ENCODE measurements around the gene CBX6.

The CBX6 gene

DNA sequence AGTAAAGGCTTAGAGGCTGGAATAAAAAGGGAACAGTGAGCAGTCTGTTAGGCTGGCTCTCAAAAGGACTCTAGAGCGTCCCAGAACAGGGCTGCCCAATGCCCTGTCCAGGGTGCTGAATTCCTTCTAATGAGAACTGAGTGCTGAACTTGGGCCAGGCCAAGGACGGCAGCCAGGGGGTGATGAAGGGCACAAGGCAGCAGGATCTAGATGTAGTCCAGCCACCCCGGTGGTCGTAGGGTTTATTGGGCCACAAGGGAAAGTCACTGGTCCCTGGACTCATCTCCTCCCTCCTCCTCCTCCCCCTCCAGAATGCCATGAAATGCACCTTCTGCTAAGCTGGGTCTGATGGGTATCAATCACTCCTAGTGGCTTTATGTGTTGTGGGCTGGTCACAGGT, 47.4 kb downstream of the CBX6 start:
- Histone ChIP-seq H2AFZ (no peak overlapping the region), H3K9me3 (ENCODE audit: control insufficient read depth, low read length) (no peaks in the 10 kb centered on the region), H3K4me3 (ENCODE audit: low read depth, low read length) (no peak overlapping the region), H3K36me3 (ENCODE audit: control insufficient read depth, insufficient read depth, low read length) (no peaks in the 10 kb centered on the region), H3K79me2 (no peaks in the 10 kb centered on the region), H3K9ac (no peak overlapping the region), H3K4me1 (no peaks in the 10 kb centered on the region), H3K27me3 (ENCODE audit: control insufficient read depth, insufficient read depth, low read length) (no peaks in the 10 kb centered on the region), H3K4me2 (ENCODE audit: low read length) (no peak overlapping the region), H3K27ac (no peak overlapping the region)
- TF ChIP-seq, protein P1, sequence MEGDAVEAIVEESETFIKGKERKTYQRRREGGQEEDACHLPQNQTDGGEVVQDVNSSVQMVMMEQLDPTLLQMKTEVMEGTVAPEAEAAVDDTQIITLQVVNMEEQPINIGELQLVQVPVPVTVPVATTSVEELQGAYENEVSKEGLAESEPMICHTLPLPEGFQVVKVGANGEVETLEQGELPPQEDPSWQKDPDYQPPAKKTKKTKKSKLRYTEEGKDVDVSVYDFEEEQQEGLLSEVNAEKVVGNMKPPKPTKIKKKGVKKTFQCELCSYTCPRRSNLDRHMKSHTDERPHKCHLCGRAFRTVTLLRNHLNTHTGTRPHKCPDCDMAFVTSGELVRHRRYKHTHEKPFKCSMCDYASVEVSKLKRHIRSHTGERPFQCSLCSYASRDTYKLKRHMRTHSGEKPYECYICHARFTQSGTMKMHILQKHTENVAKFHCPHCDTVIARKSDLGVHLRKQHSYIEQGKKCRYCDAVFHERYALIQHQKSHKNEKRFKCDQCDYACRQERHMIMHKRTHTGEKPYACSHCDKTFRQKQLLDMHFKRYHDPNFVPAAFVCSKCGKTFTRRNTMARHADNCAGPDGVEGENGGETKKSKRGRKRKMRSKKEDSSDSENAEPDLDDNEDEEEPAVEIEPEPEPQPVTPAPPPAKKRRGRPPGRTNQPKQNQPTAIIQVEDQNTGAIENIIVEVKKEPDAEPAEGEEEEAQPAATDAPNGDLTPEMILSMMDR (IDR thresholded peaks at IDR 0.05) = no peak

DNA sequence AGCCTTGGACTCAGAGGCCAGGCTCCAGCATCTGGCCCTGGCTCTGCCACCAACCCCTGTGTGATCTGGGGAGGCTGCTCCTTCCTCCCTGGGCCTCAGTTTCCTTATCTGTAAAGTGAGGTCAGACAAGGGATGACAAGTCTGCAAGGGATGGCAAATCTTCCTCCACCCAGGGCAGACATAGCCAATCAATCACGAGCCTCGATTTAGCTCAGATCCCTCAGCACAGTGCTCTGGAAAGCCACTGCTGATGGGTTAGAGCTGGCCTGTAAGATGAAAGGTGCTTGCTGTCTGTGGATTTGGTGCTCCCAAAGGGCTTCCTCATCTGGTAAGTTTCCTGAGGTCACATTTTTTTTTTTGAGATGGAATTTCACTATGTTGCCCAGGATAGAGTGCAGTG, 48.4 kb downstream of the CBX6 start:
- Histone ChIP-seq H3K4me2 (ENCODE audit: low read length) (no peak overlapping the region), H3K4me1 (no peaks in the 10 kb centered on the region), H3K9ac (no peak overlapping the region), H3K9me3 (ENCODE audit: control insufficient read depth, low read length) (no peaks in the 10 kb centered on the region), H2AFZ (no peak overlapping the region), H3K79me2 (no peaks in the 10 kb centered on the region), H3K36me3 (ENCODE audit: control insufficient read depth, insufficient read depth, low read length) (no peaks in the 10 kb centered on the region), H3K27me3 (ENCODE audit: control insufficient read depth, insufficient read depth, low read length) (no peaks in the 10 kb centered on the region), H3K27ac (no peak overlapping the region), H3K4me3 (ENCODE audit: low read depth, low read length) (no peak overlapping the region)
- TF ChIP-seq, protein P1 (IDR thresholded peaks at IDR 0.05) = no peak

DNA sequence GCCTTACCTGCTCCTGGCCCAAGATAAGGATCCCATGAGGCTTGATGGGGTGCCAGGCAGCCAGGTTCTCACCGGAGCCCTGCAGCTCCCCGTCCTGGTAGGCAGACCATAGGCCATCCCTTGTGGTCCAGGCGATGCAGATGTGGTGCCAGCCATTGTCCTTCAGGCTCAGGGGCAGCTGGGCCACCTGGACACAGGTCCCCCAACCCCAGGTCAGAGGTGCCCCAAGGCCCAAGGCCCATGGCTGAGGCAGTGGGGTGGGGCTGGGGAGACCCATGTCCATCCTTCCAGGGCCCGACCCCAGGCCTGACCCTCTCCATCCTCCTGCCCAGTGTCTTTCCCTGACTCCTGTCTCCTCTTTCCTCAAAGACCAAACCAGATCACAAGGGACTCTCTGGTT, 48.9 kb downstream of the CBX6 start:
- Histone ChIP-seq H3K9ac (no peak overlapping the region), H2AFZ (no peak overlapping the region), H3K79me2 (no peaks in the 10 kb centered on the region), H3K4me2 (ENCODE audit: low read length) (no peak overlapping the region), H3K27ac (no peak overlapping the region), H3K4me1 (no peaks in the 10 kb centered on the region), H3K4me3 (ENCODE audit: low read depth, low read length) (no peak overlapping the region), H3K36me3 (ENCODE audit: control insufficient read depth, insufficient read depth, low read length) (no peaks in the 10 kb centered on the region), H3K9me3 (ENCODE audit: control insufficient read depth, low read length) (no peaks in the 10 kb centered on the region), H3K27me3 (ENCODE audit: control insufficient read depth, insufficient read depth, low read length) (no peaks in the 10 kb centered on the region)
- TF ChIP-seq, protein P1 (IDR thresholded peaks at IDR 0.05) = no peak

DNA sequence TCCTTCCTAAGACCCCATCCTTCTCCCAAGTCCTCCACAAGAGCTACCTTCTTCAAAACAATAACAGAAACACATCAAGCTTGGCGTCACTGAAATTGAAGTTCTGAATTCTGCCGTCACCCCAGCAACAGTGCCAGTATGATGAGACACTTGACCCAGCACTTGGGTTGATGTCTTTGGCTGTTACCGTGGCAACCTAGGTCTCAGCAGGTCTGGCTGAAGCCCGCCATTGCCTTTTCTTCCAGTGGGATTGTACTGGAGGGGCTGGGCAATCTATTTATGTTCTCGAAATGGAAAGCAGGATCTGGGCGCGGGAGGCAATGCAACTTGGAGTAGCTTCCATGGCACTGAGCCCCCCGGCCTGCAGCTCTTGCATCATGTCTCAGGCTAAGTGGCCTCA, 52.0 kb downstream of the CBX6 start:
- no peaks in the 10 kb centered on the region for H3K79me2 ChIP-seq
- H3K9ac ChIP-seq = no peak overlapping the region
- TF ChIP-seq, protein P1 (IDR thresholded peaks at IDR 0.05) = no peak
- H3K36me3 ChIP-seq (ENCODE audit: control insufficient read depth, insufficient read depth, low read length) = no peaks in the 10 kb centered on the region
- H2AFZ ChIP-seq = no peak overlapping the region
- H3K27me3 ChIP-seq (ENCODE audit: control insufficient read depth, insufficient read depth, low read length) = no peaks in the 10 kb centered on the region
- no peak overlapping the region for H3K4me3 ChIP-seq (ENCODE audit: low read depth, low read length)
- H3K9me3 ChIP-seq (ENCODE audit: control insufficient read depth, low read length) = no peaks in the 10 kb centered on the region
- H3K4me2 ChIP-seq (ENCODE audit: low read length) = no peak overlapping the region
- no peaks in the 10 kb centered on the region for H3K4me1 ChIP-seq
- H3K27ac ChIP-seq = no peak overlapping the region

DNA sequence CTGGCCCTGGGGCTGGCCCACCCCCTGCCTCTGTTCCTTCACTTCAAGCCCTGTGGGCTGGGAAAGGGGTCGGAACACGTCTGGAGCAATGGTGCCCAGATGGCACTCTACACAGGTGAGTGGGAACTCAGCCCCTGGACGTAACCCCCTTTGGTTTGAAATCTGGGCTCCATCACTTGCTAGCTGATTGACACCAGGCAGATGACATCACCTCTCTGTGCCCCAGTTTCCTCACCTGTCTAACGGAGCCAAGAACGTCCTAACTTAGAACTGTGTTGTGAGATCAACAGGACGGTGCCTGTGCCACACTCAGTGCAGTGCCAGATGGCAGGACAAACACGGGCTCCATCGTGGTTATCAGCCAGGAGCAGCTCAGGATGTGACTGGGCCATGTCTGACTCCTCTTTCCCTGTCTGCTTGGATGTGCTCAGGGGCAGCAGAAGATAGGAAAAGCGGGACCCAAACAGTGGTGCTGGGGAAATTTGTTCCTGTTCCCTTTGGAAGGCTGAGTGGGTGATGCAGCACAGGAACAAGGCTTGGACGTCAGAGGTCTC, 52.6 kb downstream of the CBX6 start:
- H3K9me3 ChIP-seq (ENCODE audit: control insufficient read depth, low read length) = no peaks in the 10 kb centered on the region
- no peaks in the 10 kb centered on the region for H3K79me2 ChIP-seq
- no peaks in the 10 kb centered on the region for H3K36me3 ChIP-seq (ENCODE audit: control insufficient read depth, insufficient read depth, low read length)
- no peak overlapping the region for H3K27ac ChIP-seq
- TF ChIP-seq, protein P1 (IDR thresholded peaks at IDR 0.05) = no peak
- no peaks in the 10 kb centered on the region for H3K4me1 ChIP-seq
- H3K9ac ChIP-seq = no peak overlapping the region
- H3K27me3 ChIP-seq (ENCODE audit: control insufficient read depth, insufficient read depth, low read length) = no peaks in the 10 kb centered on the region
- H3K4me3 ChIP-seq (ENCODE audit: low read depth, low read length) = no peak overlapping the region
- H3K4me2 ChIP-seq (ENCODE audit: low read length) = no peak overlapping the region
- no peak overlapping the region for H2AFZ ChIP-seq

All from parathyroid adenoma (tissue), 2 donors.